Transverse colon (tissue), 4 donors: ENCODE measurements around the gene NNAT. TPM values are rescaled to one million over a fixed set of nuclear protein-coding genes. Genes with fewer than 3 reads are reported as not detected.
A peak's percentile ranks its signal among the peaks of the same experiment; 100 is the strongest.

Experiments
- DNase-seq: peaks from one replicate; pipeline ENCODE4 v3.0.0-alpha.2; 2019
- H3K27ac ChIP-seq, 4 donors: fragments of 200-600 bp; sonication (generic); 2 replicates each; pipeline ENCODE4 v1.5.1; 2016 to 2018; ENCODE audit warnings: inconsistent platforms in 4 of 4
- H3K27me3 ChIP-seq: fragments of 200-600 bp; sonication (generic); 2 replicates; pipeline ENCODE4 v1.5.1; 2017; ENCODE audit warnings: inconsistent platforms
- H3K36me3 ChIP-seq, 4 donors: fragments of 200-600 bp; sonication (generic); 2 replicates each; pipeline ENCODE4 v1.5.1; 2017 to 2019; ENCODE audit warnings: inconsistent platforms in 4 of 4
- H3K4me1 ChIP-seq, 4 donors: fragments of 200-600 bp; sonication (generic); 2 replicates each; pipeline ENCODE4 v1.5.1; 2017 to 2020; ENCODE audit warnings: inconsistent platforms in 4 of 4
- H3K4me3 ChIP-seq, 4 donors: fragments of 200-600 bp; sonication (generic); 1 replicate in 1 of 4; 2 replicates in 3 of 4; pipeline versions ENCODE4 v1.5.1 to v1.6.1; 2017 to 2019; ENCODE audit warnings: inconsistent platforms in 4 of 4
- H3K9me3 ChIP-seq, 2 donors: fragments of 200-600 bp; sonication (generic); 2 replicates each; pipeline ENCODE4 v1.5.1; 2017 to 2019; ENCODE audit warnings: inconsistent platforms in 2 of 2
- CTCF ChIP-seq, 5 experiments: fragments of 200-600 bp in 3 of 5; fragments of 450-650 bp in 2 of 5; sonication (generic) in 3 of 5; IDR thresholded peaks; 1 replicate in 2 of 5; 2 replicates in 3 of 5; pipeline ENCODE4 v1.5.1; 2016 to 2017; ENCODE audit warnings: antibody characterized with exemption in 5 of 5, inconsistent platforms in 3 of 5, mild to moderate bottlenecking in 2 of 5, moderate library complexity in 1 of 5
- EP300 ChIP-seq: sonication (generic); formaldehyde crosslinking; IDR thresholded peaks from one replicate; pipeline ENCODE4 v1.6.1; 2017; ENCODE audit warnings: antibody characterized with exemption, low read depth
- POLR2A ChIP-seq: fragments of 450-650 bp; IDR thresholded peaks from one replicate; pipeline ENCODE4 v1.6.1; 2016; ENCODE audit warnings: antibody characterized with exemption, mild to moderate bottlenecking, moderate library complexity
- POLR2AphosphoS5 ChIP-seq, 3 donors: sonication (generic); formaldehyde crosslinking; IDR thresholded peaks; one replicate each; pipeline ENCODE4 v1.6.1; 2016; ENCODE audit warnings: antibody characterized with exemption in 3 of 3
- WGBS, 2 donors: methylation state at CpG; one replicate each; pipeline ENCODE4 v1.1.5; 2018; ENCODE audit warnings: low coverage in 1 of 2; 5-methylcytosine and 5-hydroxymethylcytosine counted together
- in situ Hi-C, 4 donors: fragments of 200-750 bp; cut with MboI; loops; one replicate each; pipeline versions ENCODE4 v1.15.0 to v1.15.1; 2017; ENCODE audit warnings: low sequenced_read_pairs in 3 of 4, low pct_ligation_motif_present in 1 of 4, low pct_unique_long_range_greater_than_20kb in 1 of 4
- intact Hi-C: fragments of 100-400 bp; cut with DNase I; formaldehyde crosslinking; loops from one replicate; pipeline ENCODE4 v1.15.1; 2023; ENCODE audit warnings: low total_unique reads
- total RNA-seq, 4 donors: library from RNA; depleted of rRNA; stranded (reverse); fragments of >200 nt; gene quantifications; one replicate each; pipeline ENCODE4 v1.1.0, GENCODE V29; 2016

Gene NNAT
- total RNA-seq, 4 donors from 2014 or later: 11.3 to 33.0 (median 14.3) TPM

DNA sequence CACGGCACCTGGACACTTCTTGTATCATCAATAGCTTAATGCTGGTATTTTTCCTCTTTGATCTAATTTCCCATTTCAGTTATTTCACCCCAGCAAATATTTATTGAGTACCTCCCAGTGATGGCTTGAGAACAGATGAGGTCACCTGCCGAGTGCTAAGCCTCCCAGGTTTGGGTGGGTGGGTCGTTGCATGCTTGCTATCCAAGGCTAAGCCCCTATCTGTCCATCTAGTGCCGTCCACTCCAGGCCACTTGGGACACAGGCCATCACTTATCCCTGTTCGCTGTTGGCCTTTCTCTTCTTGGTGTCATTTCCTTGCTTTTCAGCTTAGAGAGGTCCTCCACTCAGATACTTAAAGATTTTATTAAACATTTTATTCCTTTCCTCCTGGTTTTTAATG is 10.8 kb upstream of the NNAT start:
- no peaks in the 10 kb centered on the region for H3K9me3 ChIP-seq
- H3K36me3 ChIP-seq: peaks cover 0 to 9% (median 0%) of the 10 kb centered on the region in 4 donors
- H3K4me3 ChIP-seq: no peak overlapping the region
- intact Hi-C loops (no loop called here), in situ Hi-C loops (loop anchor here in 1 of 4 donors (10.0 kb wide), 1 partner anchor 115 kb away; no protein-coding TSS in a partner anchor)
- TF ChIP-seq POLR2AphosphoS5 (IDR thresholded peaks at IDR 0.05) (no peak), CTCF (IDR thresholded peaks at IDR 0.05) (no peak), POLR2A (no peak), EP300 (no peak)
- H3K27me3 ChIP-seq: no peaks in the 10 kb centered on the region
- H3K27ac ChIP-seq: no peak overlapping the region
- no peak for DNase-seq
- WGBS, 2 donors: 97 to 100% methylated on average over 4 to 5 of the region's 5 CpGs
- no peaks in the 10 kb centered on the region for H3K4me1 ChIP-seq

DNA sequence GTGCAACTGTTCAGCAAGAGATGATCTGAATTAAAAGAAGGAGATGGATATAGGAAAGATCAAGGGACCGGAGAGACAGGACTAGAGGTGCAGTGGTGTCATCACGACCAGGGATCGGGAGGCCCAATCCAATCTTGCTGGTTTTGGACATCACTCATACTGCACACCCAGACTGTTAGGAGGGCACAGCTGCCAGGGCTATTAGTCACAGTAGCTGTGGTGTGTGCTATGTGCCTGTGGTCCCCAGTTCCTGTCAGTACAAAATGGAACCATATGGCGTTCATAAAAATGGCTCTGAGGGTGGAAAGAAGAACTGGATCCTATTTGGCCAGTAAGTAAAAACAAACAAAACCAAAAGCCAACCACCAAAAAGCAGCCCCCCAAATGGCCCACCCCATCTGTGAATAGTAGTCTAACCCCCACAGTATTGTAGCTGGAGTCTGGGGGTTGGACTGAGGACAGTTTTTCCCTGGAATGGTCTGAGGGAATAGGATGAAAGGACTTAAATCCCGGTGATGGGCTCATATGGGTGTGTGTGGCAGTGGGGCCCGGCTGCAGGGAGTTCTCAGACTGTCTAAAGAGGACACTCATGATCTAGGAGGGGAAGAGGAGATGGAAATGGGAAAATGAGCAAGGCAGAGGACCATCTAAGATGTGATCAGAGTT is 9.3 kb upstream of the NNAT start:
- no peak overlapping the region for H3K4me3 ChIP-seq
- in situ Hi-C loops (loop anchor here in 1 of 4 donors (10.0 kb wide), 1 partner anchor 117 kb away; no protein-coding TSS in a partner anchor), intact Hi-C loops (no loop called here)
- 73 to 95% methylated on average over 2 to 6 of the region's 6 CpGs for WGBS, 2 donors
- H3K27ac ChIP-seq: no peak overlapping the region
- no peaks in the 10 kb centered on the region for H3K27me3 ChIP-seq
- H3K36me3 ChIP-seq: peaks cover 0 to 9% (median 0%) of the 10 kb centered on the region in 4 donors
- DNase-seq: no peak
- H3K9me3 ChIP-seq: no peaks in the 10 kb centered on the region
- no peak for TF ChIP-seq CTCF (IDR thresholded peaks at IDR 0.05)
- TF ChIP-seq POLR2A: no peak
- no peak for TF ChIP-seq POLR2AphosphoS5 (IDR thresholded peaks at IDR 0.05)
- no peak for TF ChIP-seq EP300
- peaks cover 0 to 14% (median 3%) of the 10 kb centered on the region in 4 donors for H3K4me1 ChIP-seq

DNA sequence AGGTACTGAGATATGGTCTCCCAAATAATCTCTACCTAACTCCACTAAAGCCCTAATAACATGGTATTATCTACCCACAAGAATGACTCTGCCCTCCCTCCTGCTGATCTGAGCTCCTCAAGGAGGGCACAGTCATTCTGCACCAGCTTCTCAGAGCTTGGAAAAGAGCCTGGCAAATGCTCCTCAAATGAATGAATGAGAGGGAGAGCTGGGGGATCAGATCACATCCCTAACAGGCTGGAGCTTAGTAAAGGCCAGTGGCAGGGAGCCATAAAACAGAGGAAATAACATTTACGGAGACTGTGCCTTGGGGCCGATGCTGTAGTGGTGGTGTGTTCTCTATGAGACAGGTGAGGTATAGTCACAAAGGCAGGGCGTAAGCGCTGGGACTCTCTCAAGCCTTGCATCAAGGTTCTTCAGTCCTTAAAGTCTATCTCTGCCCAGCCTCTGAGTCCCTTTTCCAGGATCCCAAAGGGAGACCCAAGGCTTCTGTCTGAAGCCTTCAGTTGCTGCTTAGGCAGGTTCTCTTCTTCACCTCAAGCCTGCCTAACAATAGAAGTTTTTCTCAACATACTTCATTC is 7.2 kb upstream of the NNAT start:
- no peak for DNase-seq
- H3K4me1 ChIP-seq: peaks cover 3 to 35% (median 18%) of the 10 kb centered on the region in 4 donors
- 84 to 100% methylated on average over 2 to 4 of the region's 4 CpGs for WGBS, 2 donors
- TF ChIP-seq POLR2A (no peak), EP300 (no peak), CTCF (IDR thresholded peaks at IDR 0.05) (no peak), POLR2AphosphoS5 (IDR thresholded peaks at IDR 0.05) (no peak)
- H3K36me3 ChIP-seq: peaks cover 0 to 15% (median 0%) of the 10 kb centered on the region in 4 donors
- no peak overlapping the region for H3K4me3 ChIP-seq
- no peak overlapping the region for H3K27ac ChIP-seq
- intact Hi-C loops (no loop called here), in situ Hi-C loops (loop anchor here in 1 of 4 donors (10.0 kb wide), 1 partner anchor 119 kb away; no protein-coding TSS in a partner anchor)
- no peaks in the 10 kb centered on the region for H3K9me3 ChIP-seq
- H3K27me3 ChIP-seq: no peaks in the 10 kb centered on the region

GRCh38 chr20:37515876-37516275 is 5.2 kb upstream of the NNAT start:
- no peaks in the 10 kb centered on the region for H3K9me3 ChIP-seq
- TF ChIP-seq CTCF (IDR thresholded peaks at IDR 0.05) (no peak), POLR2A (no peak), EP300 (no peak)
- in situ Hi-C loops (loop anchor here in 1 of 4 donors (10.0 kb wide), 1 partner anchor 121 kb away; no protein-coding TSS in a partner anchor), intact Hi-C loops (no loop called here)
- H3K4me1 ChIP-seq: peaks cover 3 to 50% (median 27%) of the 10 kb centered on the region in 4 donors
- WGBS, 2 donors: 90 to 100% methylated on average over 1 to 4 of the region's 4 CpGs
- no peak for DNase-seq
- H3K27ac ChIP-seq: peak overlapping the region in 1 of 4 donors; percentile 37
- H3K4me3 ChIP-seq: no peak overlapping the region
- H3K36me3 ChIP-seq: peaks cover 0 to 15% (median 0%) of the 10 kb centered on the region in 4 donors
- H3K27me3 ChIP-seq: no peaks in the 10 kb centered on the region
